HEK293 (cell line): Measurements from ENCODE around the gene CD79A.

Experiments used
- GFI1B ChIP-seq: fragments of 450-650 bp; formaldehyde crosslinking; IDR thresholded peaks from 2 replicates; pipeline ENCODE4 v1.5.1; 2016; ENCODE audit warnings: missing biosample characterization, missing genetic modification characterization
- HOXA7 ChIP-seq: sonication (generic); formaldehyde crosslinking; IDR thresholded peaks from 2 replicates; pipeline ENCODE4 v1.8.1; 2022; ENCODE audit warnings: missing genetic modification reagents, borderline replicate concordance
- KLF16 ChIP-seq: fragments of 450-650 bp; formaldehyde crosslinking; IDR thresholded peaks from 2 replicates; pipeline ENCODE4 v1.5.1; 2017; ENCODE audit warnings: missing biosample characterization, missing genetic modification characterization
- KLF7 ChIP-seq: fragments of 450-650 bp; formaldehyde crosslinking; IDR thresholded peaks from 2 replicates; pipeline ENCODE4 v1.5.1; 2016; ENCODE audit warnings: missing biosample characterization, missing genetic modification characterization, borderline replicate concordance
- KLF8 ChIP-seq: fragments of 450-650 bp; formaldehyde crosslinking; IDR thresholded peaks from 2 replicates; pipeline ENCODE4 v1.5.1; 2016; ENCODE audit warnings: missing biosample characterization, missing genetic modification characterization
- SCRT2 ChIP-seq: fragments of 450-650 bp; formaldehyde crosslinking; IDR thresholded peaks from 2 replicates; pipeline ENCODE4 v1.5.1; 2016; ENCODE audit warnings: missing biosample characterization, missing genetic modification characterization
- SP3 ChIP-seq: fragments of 450-650 bp; formaldehyde crosslinking; IDR thresholded peaks from 2 replicates; pipeline ENCODE4 v1.5.1; 2016; ENCODE audit warnings: missing biosample characterization, missing genetic modification characterization
- ZBTB17 ChIP-seq: fragments of 450-650 bp; formaldehyde crosslinking; IDR thresholded peaks from 2 replicates; pipeline ENCODE4 v1.5.1; 2016; ENCODE audit warnings: missing biosample characterization, missing genetic modification characterization
- ZBTB44 ChIP-seq: fragments of 450-650 bp; IDR thresholded peaks from 2 replicates; pipeline ENCODE4 v1.5.1; 2018; ENCODE audit warnings: missing biosample characterization, mild to moderate bottlenecking, missing genetic modification characterization
- ZBTB8A ChIP-seq: fragments of 450-650 bp; formaldehyde crosslinking; IDR thresholded peaks from 2 replicates; pipeline ENCODE4 v1.5.1; 2016; ENCODE audit warnings: missing biosample characterization, missing genetic modification characterization
- ZNF10 ChIP-seq: fragments of 450-650 bp; formaldehyde crosslinking; IDR thresholded peaks from 2 replicates; pipeline ENCODE4 v1.5.1; 2017; ENCODE audit warnings: missing biosample characterization, missing genetic modification characterization
- ZNF132 ChIP-seq: fragments of 450-650 bp; formaldehyde crosslinking; IDR thresholded peaks from 2 replicates; pipeline ENCODE4 v1.5.1; 2017; ENCODE audit warnings: missing biosample characterization, missing genetic modification characterization, borderline replicate concordance
- ZNF133 ChIP-seq: fragments of 450-650 bp; formaldehyde crosslinking; IDR thresholded peaks from 2 replicates; pipeline ENCODE4 v1.5.1; 2016; ENCODE audit warnings: missing biosample characterization, missing genetic modification characterization
- ZNF169 ChIP-seq: fragments of 450-650 bp; formaldehyde crosslinking; IDR thresholded peaks from 2 replicates; pipeline ENCODE4 v1.5.1; 2016; ENCODE audit warnings: missing biosample characterization, missing genetic modification characterization
- ZNF184 ChIP-seq: fragments of 450-650 bp; IDR thresholded peaks from 2 replicates; pipeline ENCODE4 v1.5.1; 2018; ENCODE audit warnings: missing biosample characterization, mild to moderate bottlenecking, missing genetic modification characterization
- ZNF19 ChIP-seq: fragments of 450-650 bp; formaldehyde crosslinking; IDR thresholded peaks from 2 replicates; pipeline ENCODE4; 2016; ENCODE audit warnings: missing biosample characterization, missing genetic modification characterization, low read depth
- ZNF26 ChIP-seq: fragments of 450-650 bp; formaldehyde crosslinking; IDR thresholded peaks from 2 replicates; pipeline ENCODE4 v1.5.1; 2016; ENCODE audit warnings: missing biosample characterization, missing genetic modification characterization
- ZNF350 ChIP-seq: fragments of 450-650 bp; formaldehyde crosslinking; IDR thresholded peaks from 2 replicates; pipeline ENCODE4 v1.5.0; 2017; ENCODE audit warnings: missing biosample characterization, mild to moderate bottlenecking, missing genetic modification characterization
- ZNF362 ChIP-seq: fragments of 450-650 bp; formaldehyde crosslinking; IDR thresholded peaks from 2 replicates; pipeline ENCODE4 v1.5.1; 2016; ENCODE audit warnings: missing biosample characterization, missing genetic modification characterization
- ZNF366 ChIP-seq: fragments of 450-650 bp; formaldehyde crosslinking; conservative IDR thresholded peaks from 2 replicates; pipeline ENCODE4 v1.5.1; 2016; ENCODE audit warnings: missing biosample characterization, missing genetic modification characterization
- ZNF473 ChIP-seq: fragments of 450-650 bp; formaldehyde crosslinking; IDR thresholded peaks from 2 replicates; pipeline ENCODE4 v1.5.1; 2017; ENCODE audit warnings: missing biosample characterization, missing genetic modification characterization
- ZNF488 ChIP-seq: fragments of 450-650 bp; formaldehyde crosslinking; IDR thresholded peaks from 2 replicates; pipeline ENCODE4 v1.5.1; 2016; ENCODE audit warnings: missing biosample characterization, missing genetic modification characterization
- ZNF510 ChIP-seq: fragments of 450-650 bp; formaldehyde crosslinking; IDR thresholded peaks from 2 replicates; pipeline ENCODE4 v1.5.1; 2018; ENCODE audit warnings: mild to moderate bottlenecking, missing genetic modification characterization, missing biosample characterization; ENCODE audit not compliant: insufficient replicate concordance
- ZNF561 ChIP-seq: fragments of 450-650 bp; IDR thresholded peaks from 2 replicates; pipeline ENCODE4 v1.5.1; 2018; ENCODE audit warnings: missing biosample characterization, missing genetic modification characterization, borderline replicate concordance
- ZNF571 ChIP-seq: fragments of 450-650 bp; formaldehyde crosslinking; IDR thresholded peaks from 2 replicates; pipeline ENCODE4 v1.5.0; 2017; ENCODE audit warnings: missing biosample characterization, missing genetic modification characterization
- ZNF624 ChIP-seq: fragments of 450-650 bp; formaldehyde crosslinking; IDR thresholded peaks from 2 replicates; pipeline ENCODE4 v1.5.1; 2017; ENCODE audit warnings: missing biosample characterization, missing genetic modification characterization
- ZNF660 ChIP-seq: fragments of 450-650 bp; IDR thresholded peaks from 2 replicates; pipeline ENCODE4 v1.5.1; 2018; ENCODE audit warnings: missing biosample characterization, mild to moderate bottlenecking, missing genetic modification characterization
- ZNF670 ChIP-seq: fragments of 450-650 bp; formaldehyde crosslinking; IDR thresholded peaks from 2 replicates; pipeline ENCODE4 v1.5.1; 2016; ENCODE audit warnings: missing biosample characterization, missing genetic modification characterization, low read depth
- ZNF777 ChIP-seq: fragments of 450-650 bp; formaldehyde crosslinking; IDR thresholded peaks from 2 replicates; pipeline ENCODE4 v1.5.1; 2017; ENCODE audit warnings: missing biosample characterization, missing genetic modification characterization, borderline replicate concordance
- ZNF830 ChIP-seq: fragments of 450-650 bp; IDR thresholded peaks from 2 replicates; pipeline ENCODE4 v1.5.0; 2018; ENCODE audit warnings: missing biosample characterization, missing genetic modification characterization, low read depth, mild to moderate bottlenecking, moderate library complexity
- ZNF843 ChIP-seq: fragments of 450-650 bp; formaldehyde crosslinking; IDR thresholded peaks from 2 replicates; pipeline ENCODE4 v1.5.1; 2016; ENCODE audit warnings: missing biosample characterization, missing genetic modification characterization
- ZXDB ChIP-seq: fragments of 450-650 bp; formaldehyde crosslinking; IDR thresholded peaks from 2 replicates; pipeline ENCODE4 v1.5.1; 2016; ENCODE audit warnings: missing biosample characterization, missing genetic modification characterization
- TF ChIP-seq, protein P1 (sequence below): fragments of 450-650 bp; formaldehyde crosslinking; IDR thresholded peaks from 2 replicates; pipeline ENCODE4 v1.5.1; 2016; ENCODE audit warnings: missing biosample characterization, missing genetic modification characterization, low read depth
- TF ChIP-seq, protein P2 (sequence below): fragments of 450-650 bp; formaldehyde crosslinking; IDR thresholded peaks from 2 replicates; pipeline ENCODE4 v1.5.1; 2017; ENCODE audit warnings: missing biosample characterization, missing genetic modification characterization

The CD79A gene

DNA sequence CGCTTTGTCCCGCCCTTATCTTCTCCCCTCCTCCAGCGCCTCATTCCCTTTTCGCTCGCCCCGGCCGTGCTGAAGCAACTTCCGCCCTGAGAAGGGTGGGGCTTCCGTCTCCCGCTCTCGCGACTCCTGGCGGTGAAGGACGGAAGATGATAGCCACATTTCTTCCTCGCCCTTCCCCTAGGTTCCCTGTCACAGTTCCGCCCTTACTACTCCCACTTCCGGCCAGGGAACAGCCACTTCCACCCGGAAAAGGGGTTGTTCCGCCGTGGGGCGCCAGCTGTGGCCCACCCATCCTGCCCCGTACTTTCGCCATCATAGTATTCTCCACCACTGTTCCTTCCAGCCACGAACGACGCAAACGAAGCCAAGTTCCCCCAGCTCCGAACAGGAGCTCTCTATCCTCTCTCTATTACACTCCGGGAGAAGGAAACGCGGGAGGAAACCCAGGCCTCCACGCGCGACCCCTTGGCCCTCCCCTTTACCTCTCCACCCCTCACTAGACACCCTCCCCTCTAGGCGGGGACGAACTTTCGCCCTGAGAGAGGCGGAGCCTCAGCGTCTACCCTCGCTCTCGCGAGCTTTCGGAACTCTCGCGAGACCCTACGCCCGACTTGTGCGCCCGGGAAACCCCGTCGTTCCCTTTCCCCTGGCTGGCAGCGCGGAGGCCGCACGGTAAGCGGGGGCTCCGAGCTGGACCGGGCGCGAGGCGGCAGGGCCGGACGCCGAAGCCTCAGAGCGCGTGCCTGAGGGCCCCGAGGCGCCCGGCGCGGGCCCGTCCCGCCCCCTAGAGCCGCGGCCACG is 17.3 kb upstream of the CD79A start, which contains the start of gene RPS19 (continued):
- TF ChIP-seq ZNF362 (tag by site-specific recombination) = 0 out of 2 replicates have a peak, but pooled peaks have one; percentile 6
- no peak for TF ChIP-seq ZNF670 (tag by site-specific recombination)
- TF ChIP-seq KLF16 (tag by site-specific recombination) = peak; percentile 100
- TF ChIP-seq ZNF830 (tag by site-specific recombination) = no peak
- TF ChIP-seq ZNF169 (tag by site-specific recombination) = no peak
- TF ChIP-seq ZNF132 (tag by site-specific recombination) = no peak
- TF ChIP-seq ZNF571 (tag by site-specific recombination) = no peak
- TF ChIP-seq ZNF184 (tag by site-specific recombination) = no peak; the same call in 1 of the 2 replicates
- TF ChIP-seq ZNF843 (tag by site-specific recombination) = peak; percentile 88
- peak; percentile 99 for TF ChIP-seq ZBTB17 (tag by site-specific recombination)
- no peak for TF ChIP-seq SCRT2 (tag by site-specific recombination)
- TF ChIP-seq ZNF777 (tag by site-specific recombination) = peak; percentile 80; the same call in 1 of the 2 replicates
- no peak for TF ChIP-seq ZNF26 (tag by site-specific recombination)
- TF ChIP-seq ZNF660 (tag by site-specific recombination) = peak; percentile 99
- TF ChIP-seq ZNF488 (tag by site-specific recombination) = no peak
- TF ChIP-seq ZNF366 = peak; percentile 100
- peak; percentile 100 for TF ChIP-seq KLF8
- TF ChIP-seq KLF7 (tag by site-specific recombination) = peak; percentile 95
- TF ChIP-seq ZNF10 (tag by site-specific recombination) = peak; percentile 91
- TF ChIP-seq ZNF19 = no peak
- TF ChIP-seq ZBTB8A = peak; percentile 100
- no peak for TF ChIP-seq GFI1B (tag by site-specific recombination)
- TF ChIP-seq ZNF133 (tag by site-specific recombination) = no peak
- peak; percentile 100 for TF ChIP-seq ZXDB (tag by site-specific recombination)
- peak; percentile 97 for TF ChIP-seq ZNF561
- TF ChIP-seq, protein P1, sequence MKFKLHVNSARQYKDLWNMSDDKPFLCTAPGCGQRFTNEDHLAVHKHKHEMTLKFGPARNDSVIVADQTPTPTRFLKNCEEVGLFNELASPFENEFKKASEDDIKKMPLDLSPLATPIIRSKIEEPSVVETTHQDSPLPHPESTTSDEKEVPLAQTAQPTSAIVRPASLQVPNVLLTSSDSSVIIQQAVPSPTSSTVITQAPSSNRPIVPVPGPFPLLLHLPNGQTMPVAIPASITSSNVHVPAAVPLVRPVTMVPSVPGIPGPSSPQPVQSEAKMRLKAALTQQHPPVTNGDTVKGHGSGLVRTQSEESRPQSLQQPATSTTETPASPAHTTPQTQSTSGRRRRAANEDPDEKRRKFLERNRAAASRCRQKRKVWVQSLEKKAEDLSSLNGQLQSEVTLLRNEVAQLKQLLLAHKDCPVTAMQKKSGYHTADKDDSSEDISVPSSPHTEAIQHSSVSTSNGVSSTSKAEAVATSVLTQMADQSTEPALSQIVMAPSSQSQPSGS (tag by site-specific recombination) = no peak
- no peak for TF ChIP-seq ZNF350 (tag by site-specific recombination)
- TF ChIP-seq, protein P2, sequence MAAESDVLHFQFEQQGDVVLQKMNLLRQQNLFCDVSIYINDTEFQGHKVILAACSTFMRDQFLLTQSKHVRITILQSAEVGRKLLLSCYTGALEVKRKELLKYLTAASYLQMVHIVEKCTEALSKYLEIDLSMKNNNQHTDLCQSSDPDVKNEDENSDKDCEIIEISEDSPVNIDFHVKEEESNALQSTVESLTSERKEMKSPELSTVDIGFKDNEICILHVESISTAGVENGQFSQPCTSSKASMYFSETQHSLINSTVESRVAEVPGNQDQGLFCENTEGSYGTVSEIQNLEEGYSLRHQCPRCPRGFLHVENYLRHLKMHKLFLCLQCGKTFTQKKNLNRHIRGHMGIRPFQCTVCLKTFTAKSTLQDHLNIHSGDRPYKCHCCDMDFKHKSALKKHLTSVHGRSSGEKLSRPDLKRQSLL (tag by site-specific recombination) = peak; percentile 85
- no peak for TF ChIP-seq ZNF510 (tag by site-specific recombination)
- peak; percentile 32; the same call in 1 of the 2 replicates for TF ChIP-seq ZBTB44
- peak; percentile 100 for TF ChIP-seq SP3 (tag by site-specific recombination)
- TF ChIP-seq ZNF473 (tag by site-specific recombination) = no peak
- peak; percentile 65; the same call in 1 of the 2 replicates for TF ChIP-seq HOXA7
- TF ChIP-seq ZNF624 (tag by site-specific recombination) = no peak
